Measurements from ENCODE around the gene CTR9. TPM values are rescaled to one million over a fixed set of nuclear protein-coding genes. Genes with fewer than 3 reads are reported as not detected.

CTR9 gene
- total and polyA plus RNA-seq, 4 donors, result 12.5 to 33.4 (median 19.7) TPM

- TF ChIP-seq HNF4A (conservative IDR thresholded peaks at IDR 0.05) (no peak), JUND (IDR thresholded peaks at IDR 0.05) (no peak), SP1 (IDR thresholded peaks at IDR 0.05) (no peak), NR2F2 (IDR thresholded peaks at IDR 0.05) (no peak), FOXA1 (IDR thresholded peaks at IDR 0.05) (no peak), TAF1 (conservative IDR thresholded peaks at IDR 0.05) (peak; percentile 38), GABPA (IDR thresholded peaks at IDR 0.05 in 1 of 2, conservative IDR thresholded peaks at IDR 0.05 in 1 of 2) (no peak), RAD21 (IDR thresholded peaks at IDR 0.05) (peak in 1 of 2 donors; percentile 5)
- TF ChIP-seq, protein P1, sequence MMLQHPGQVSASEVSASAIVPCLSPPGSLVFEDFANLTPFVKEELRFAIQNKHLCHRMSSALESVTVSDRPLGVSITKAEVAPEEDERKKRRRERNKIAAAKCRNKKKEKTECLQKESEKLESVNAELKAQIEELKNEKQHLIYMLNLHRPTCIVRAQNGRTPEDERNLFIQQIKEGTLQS (IDR thresholded peaks at IDR 0.05), result no peak
- TF ChIP-seq, protein P2, sequence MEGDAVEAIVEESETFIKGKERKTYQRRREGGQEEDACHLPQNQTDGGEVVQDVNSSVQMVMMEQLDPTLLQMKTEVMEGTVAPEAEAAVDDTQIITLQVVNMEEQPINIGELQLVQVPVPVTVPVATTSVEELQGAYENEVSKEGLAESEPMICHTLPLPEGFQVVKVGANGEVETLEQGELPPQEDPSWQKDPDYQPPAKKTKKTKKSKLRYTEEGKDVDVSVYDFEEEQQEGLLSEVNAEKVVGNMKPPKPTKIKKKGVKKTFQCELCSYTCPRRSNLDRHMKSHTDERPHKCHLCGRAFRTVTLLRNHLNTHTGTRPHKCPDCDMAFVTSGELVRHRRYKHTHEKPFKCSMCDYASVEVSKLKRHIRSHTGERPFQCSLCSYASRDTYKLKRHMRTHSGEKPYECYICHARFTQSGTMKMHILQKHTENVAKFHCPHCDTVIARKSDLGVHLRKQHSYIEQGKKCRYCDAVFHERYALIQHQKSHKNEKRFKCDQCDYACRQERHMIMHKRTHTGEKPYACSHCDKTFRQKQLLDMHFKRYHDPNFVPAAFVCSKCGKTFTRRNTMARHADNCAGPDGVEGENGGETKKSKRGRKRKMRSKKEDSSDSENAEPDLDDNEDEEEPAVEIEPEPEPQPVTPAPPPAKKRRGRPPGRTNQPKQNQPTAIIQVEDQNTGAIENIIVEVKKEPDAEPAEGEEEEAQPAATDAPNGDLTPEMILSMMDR (IDR thresholded peaks at IDR 0.05; ENCODE audit: low read depth, low read length, missing input control), result no peak
- TF ChIP-seq, protein P3, sequence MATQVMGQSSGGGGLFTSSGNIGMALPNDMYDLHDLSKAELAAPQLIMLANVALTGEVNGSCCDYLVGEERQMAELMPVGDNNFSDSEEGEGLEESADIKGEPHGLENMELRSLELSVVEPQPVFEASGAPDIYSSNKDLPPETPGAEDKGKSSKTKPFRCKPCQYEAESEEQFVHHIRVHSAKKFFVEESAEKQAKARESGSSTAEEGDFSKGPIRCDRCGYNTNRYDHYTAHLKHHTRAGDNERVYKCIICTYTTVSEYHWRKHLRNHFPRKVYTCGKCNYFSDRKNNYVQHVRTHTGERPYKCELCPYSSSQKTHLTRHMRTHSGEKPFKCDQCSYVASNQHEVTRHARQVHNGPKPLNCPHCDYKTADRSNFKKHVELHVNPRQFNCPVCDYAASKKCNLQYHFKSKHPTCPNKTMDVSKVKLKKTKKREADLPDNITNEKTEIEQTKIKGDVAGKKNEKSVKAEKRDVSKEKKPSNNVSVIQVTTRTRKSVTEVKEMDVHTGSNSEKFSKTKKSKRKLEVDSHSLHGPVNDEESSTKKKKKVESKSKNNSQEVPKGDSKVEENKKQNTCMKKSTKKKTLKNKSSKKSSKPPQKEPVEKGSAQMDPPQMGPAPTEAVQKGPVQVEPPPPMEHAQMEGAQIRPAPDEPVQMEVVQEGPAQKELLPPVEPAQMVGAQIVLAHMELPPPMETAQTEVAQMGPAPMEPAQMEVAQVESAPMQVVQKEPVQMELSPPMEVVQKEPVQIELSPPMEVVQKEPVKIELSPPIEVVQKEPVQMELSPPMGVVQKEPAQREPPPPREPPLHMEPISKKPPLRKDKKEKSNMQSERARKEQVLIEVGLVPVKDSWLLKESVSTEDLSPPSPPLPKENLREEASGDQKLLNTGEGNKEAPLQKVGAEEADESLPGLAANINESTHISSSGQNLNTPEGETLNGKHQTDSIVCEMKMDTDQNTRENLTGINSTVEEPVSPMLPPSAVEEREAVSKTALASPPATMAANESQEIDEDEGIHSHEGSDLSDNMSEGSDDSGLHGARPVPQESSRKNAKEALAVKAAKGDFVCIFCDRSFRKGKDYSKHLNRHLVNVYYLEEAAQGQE (IDR thresholded peaks at IDR 0.05), result peak; percentile 31
- TF ChIP-seq, protein P4, sequence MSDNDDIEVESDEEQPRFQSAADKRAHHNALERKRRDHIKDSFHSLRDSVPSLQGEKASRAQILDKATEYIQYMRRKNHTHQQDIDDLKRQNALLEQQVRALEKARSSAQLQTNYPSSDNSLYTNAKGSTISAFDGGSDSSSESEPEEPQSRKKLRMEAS (IDR thresholded peaks at IDR 0.05), result no peak
- Histone ChIP-seq H3K9me3 (ENCODE audit: control insufficient read depth in 4 of 4, low read length in 3 of 4) (no peaks in the 10 kb centered on the region), H3K4me1 (ENCODE audit: control insufficient read depth in 4 of 4, insufficient read depth in 4 of 4, low read length in 3 of 4) (peaks cover 4 to 28% (median 18%) of the 10 kb centered on the region in 4 donors), H3K27me3 (ENCODE audit: control insufficient read depth in 4 of 4, insufficient read depth in 4 of 4, low read length in 3 of 4) (no peaks in the 10 kb centered on the region), H3K9ac (ENCODE audit: low read depth in 1 of 2, low read length in 2 of 2) (peak overlapping the region; percentile 97), H3K4me3 (ENCODE audit: low read depth in 1 of 3, low read length in 3 of 3) (peak overlapping the region; percentile 95 to 97 (median 96)), H3K36me3 (ENCODE audit: control insufficient read depth in 4 of 4, insufficient read depth in 3 of 4, low read depth in 1 of 4, low read length in 3 of 4) (peaks cover 18 to 40% (median 37%) of the 10 kb centered on the region in 4 donors), H3K27ac (ENCODE audit: low read depth in 1 of 2, low read length in 2 of 2) (peak overlapping the region; percentile 95 to 99)
- WGBS, result under 1% methylated on average over 39 of the region's 39 CpGs
- DNase-seq (ENCODE audit: low spot score), result peak; percentile 69
Measured at GRCh38 chr11:10807493-10808234, 56.6 kb downstream of the CTR9 start.

DNA sequence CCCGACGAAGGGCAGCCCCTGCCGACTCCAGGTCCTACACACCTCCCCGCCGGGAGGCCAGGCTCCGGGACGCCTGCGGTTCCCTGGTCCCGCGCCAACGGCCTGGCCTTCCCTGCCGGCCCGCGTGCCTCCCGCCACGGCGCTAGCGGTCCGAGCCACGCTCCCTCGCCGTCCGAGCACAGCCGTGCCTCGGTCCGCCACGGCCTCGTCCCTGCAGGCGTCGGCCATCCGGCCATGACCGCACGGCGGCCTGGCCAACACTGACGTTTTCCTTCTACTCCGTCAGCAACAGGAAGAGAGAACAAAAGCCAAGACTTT lies 57.1 kb downstream of the CTR9 start:
- TF ChIP-seq RAD21 (IDR thresholded peaks at IDR 0.05), result no peak
- TF ChIP-seq, protein P2 (IDR thresholded peaks at IDR 0.05; ENCODE audit: low read depth, low read length, missing input control), result no peak
- TF ChIP-seq EGR1 (IDR thresholded peaks at IDR 0.05; ENCODE audit: low read depth in 2 of 2), result no peak
- TF ChIP-seq TAF1 (conservative IDR thresholded peaks at IDR 0.05), result no peak
- TF ChIP-seq, protein P4 (IDR thresholded peaks at IDR 0.05), result no peak
- no peak for TF ChIP-seq RXRA (IDR thresholded peaks at IDR 0.05)
- H3K4me1 ChIP-seq (ENCODE audit: control insufficient read depth in 4 of 4, insufficient read depth in 4 of 4, low read length in 3 of 4), result peaks cover 4 to 28% (median 18%) of the 10 kb centered on the region in 4 donors

More for the DNA sequence above, 57.1 kb downstream of the CTR9 start:
- Histone ChIP-seq H3K27me3 (ENCODE audit: control insufficient read depth in 4 of 4, insufficient read depth in 4 of 4, low read length in 3 of 4) (no peaks in the 10 kb centered on the region), H3K9ac (ENCODE audit: low read depth in 1 of 2, low read length in 2 of 2) (peak overlapping the region; percentile 97), H3K36me3 (ENCODE audit: control insufficient read depth in 4 of 4, insufficient read depth in 3 of 4, low read depth in 1 of 4, low read length in 3 of 4) (peaks cover 14 to 35% (median 32%) of the 10 kb centered on the region in 4 donors), H3K4me3 (ENCODE audit: low read depth in 1 of 3, low read length in 3 of 3) (peak overlapping the region; percentile 95 to 97 (median 96)), H3K9me3 (ENCODE audit: control insufficient read depth in 4 of 4, low read length in 3 of 4) (no peaks in the 10 kb centered on the region), H3K27ac (ENCODE audit: low read depth in 1 of 2, low read length in 2 of 2) (peak overlapping the region; percentile 95 to 99)
- under 1% methylated on average over 36 of the region's 36 CpGs for WGBS
- DNase-seq (ENCODE audit: low spot score), result no peak

All from liver (tissue), 9 donors.